Gastroesophageal sphincter (tissue), 4 donors: ENCODE data around the gene IQCB1. TPM values are rescaled to one million over a fixed set of nuclear protein-coding genes. Genes with fewer than 3 reads are reported as not detected.
"Not testable (repeated sequence)": the region's sequence is repeated elsewhere in the genome, so short reads cannot be mapped to it uniquely, and the experiment has no call there.

Experiments
- ATAC-seq: fragments of 150-250 bp; one replicate; pipeline ENCODE4 v1.9.1; 2016; ENCODE audit warnings: mild to moderate bottlenecking, moderate library complexity
- H3K27ac ChIP-seq, 4 donors: fragments of 200-600 bp; sonication (generic) in 3 of 4; 1 replicate in 3 of 4; 2 replicates in 1 of 4; pipeline ENCODE4 v1.5.1; 2016 to 2019
- H3K27me3 ChIP-seq: fragments of 200-600 bp; sonication (generic); one replicate; pipeline ENCODE4 v1.5.1; 2019
- H3K36me3 ChIP-seq, 2 donors: fragments of 200-600 bp; sonication (generic); one replicate each; pipeline ENCODE4 v1.5.1; 2019; ENCODE audit warnings: control low read depth in 1 of 2
- H3K4me1 ChIP-seq, 3 donors: fragments of 200-600 bp; sonication (generic); 1 replicate in 2 of 3; 2 replicates in 1 of 3; pipeline ENCODE4 v1.5.1; 2016 to 2019; ENCODE audit warnings: control low read depth in 2 of 3
- H3K4me3 ChIP-seq, 2 donors: fragments of 200-600 bp; sonication (generic); one replicate each; pipeline ENCODE4 v1.5.1; 2019; ENCODE audit warnings: mild to moderate bottlenecking in 1 of 2, moderate library complexity in 1 of 2
- H3K9me3 ChIP-seq, 3 donors: fragments of 200-600 bp; sonication (generic); one replicate each; pipeline ENCODE4 v1.5.1; 2017 to 2019; ENCODE audit warnings: control low read depth in 2 of 3
- CTCF ChIP-seq, 4 experiments: fragments of 200-600 bp in 2 of 4; fragments of 450-650 bp in 2 of 4; sonication (generic) in 1 of 4; IDR thresholded peaks; one replicate each; pipeline ENCODE4 v1.5.1; 2017 to 2019; ENCODE audit warnings: antibody characterized with exemption in 4 of 4, mild to moderate bottlenecking in 2 of 4, moderate library complexity in 2 of 4
- EP300 ChIP-seq: sonication (generic); formaldehyde crosslinking; IDR thresholded peaks from one replicate; pipeline ENCODE4 v1.6.1; 2017; ENCODE audit warnings: antibody characterized with exemption, mild to moderate bottlenecking
- POLR2A ChIP-seq, 2 donors: fragments of 450-650 bp; IDR thresholded peaks; one replicate each; pipeline ENCODE4 v1.6.1; 2017; ENCODE audit warnings: antibody characterized with exemption in 2 of 2, mild to moderate bottlenecking in 2 of 2, moderate library complexity in 1 of 2
- POLR2AphosphoS5 ChIP-seq: sonication (generic); formaldehyde crosslinking; IDR thresholded peaks from one replicate; pipeline ENCODE4 v1.6.1; 2017; ENCODE audit warnings: antibody characterized with exemption
- WGBS, 2 donors: methylation state at CpG; one replicate each; pipeline ENCODE4 v1.1.5; 2018; ENCODE audit warnings: low coverage in 1 of 2; 5-methylcytosine and 5-hydroxymethylcytosine counted together
- total RNA-seq, 4 donors: library from RNA; depleted of rRNA; stranded (reverse); fragments of >200 nt; gene quantifications; one replicate each; pipeline ENCODE4 v1.1.0, GENCODE V29; 2016

IQCB1 gene
- total RNA-seq, 4 donors from 2014 or later, result 10.0 to 28.8 (median 17.6) TPM

- no peak overlapping the region for H3K4me3 ChIP-seq
- no peak for TF ChIP-seq EP300
- H3K9me3 ChIP-seq, result no peaks in the 10 kb centered on the region
- H3K36me3 ChIP-seq, result peaks cover 0 to 70% of the 10 kb centered on the region in 2 donors
- ATAC-seq, result no peak
- 91 to 99% methylated on average over 7 of the region's 7 CpGs for WGBS, 2 donors
- H3K27me3 ChIP-seq, result no peaks in the 10 kb centered on the region
- no peak overlapping the region for H3K27ac ChIP-seq
- H3K4me1 ChIP-seq, result no peaks in the 10 kb centered on the region
Observed at GRCh38 chr3:121781611-121782010, 53.2 kb downstream of the IQCB1 start.

DNA sequence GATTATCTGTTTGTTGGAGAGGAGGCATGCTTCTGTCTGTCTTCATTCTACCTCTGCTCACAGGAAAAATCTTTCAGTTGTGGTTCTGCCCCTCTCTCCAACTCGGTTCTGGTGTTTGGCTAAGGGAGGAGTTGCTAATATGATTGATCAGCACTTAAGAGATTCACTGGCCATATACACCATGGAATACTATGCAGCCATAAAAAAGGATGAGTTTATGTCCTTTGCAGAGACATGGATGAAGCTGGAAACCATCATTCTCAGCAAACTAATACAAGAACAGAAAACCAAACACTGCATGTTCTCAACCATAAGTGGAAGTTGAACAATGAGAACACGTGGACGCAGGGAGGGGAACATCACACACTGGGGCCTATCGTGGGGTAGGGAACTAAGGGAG is 59.8 kb downstream of the IQCB1 start:
- H3K36me3 ChIP-seq, result peaks cover 0 to 90% of the 10 kb centered on the region in 2 donors
- not testable (repeated sequence) for H3K27me3 ChIP-seq, ATAC-seq, H3K9me3 ChIP-seq, H3K4me3 ChIP-seq, H3K4me1 ChIP-seq, H3K27ac ChIP-seq
- 93 to 96% methylated on average over 4 of the region's 4 CpGs for WGBS, 2 donors

DNA sequence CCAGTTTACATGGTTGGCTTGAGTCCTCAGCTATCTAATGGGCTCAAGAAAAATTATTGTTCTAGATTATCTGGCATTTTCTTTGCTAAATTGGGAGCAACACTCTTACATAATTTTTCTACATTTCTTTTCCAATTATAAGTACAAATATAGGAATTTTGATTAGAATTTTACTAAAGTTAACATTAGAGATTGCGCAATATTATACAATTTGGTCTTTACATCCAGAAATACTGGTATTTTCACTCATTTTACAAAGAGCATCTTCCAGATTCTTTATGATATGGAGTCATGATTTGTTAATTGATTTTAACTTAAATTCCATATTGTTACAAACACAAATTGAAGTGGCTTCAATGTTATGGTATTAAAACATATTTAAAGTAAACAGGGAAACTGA is 65.6 kb downstream of the IQCB1 start:
- no peak for TF ChIP-seq CTCF (IDR thresholded peaks at IDR 0.05)
- TF ChIP-seq POLR2AphosphoS5, result no peak
- TF ChIP-seq EP300, result no peak
- no peak for TF ChIP-seq POLR2A (IDR thresholded peaks at IDR 0.05)
- peaks cover 0 to 73% of the 10 kb centered on the region in 2 donors for H3K36me3 ChIP-seq

DNA sequence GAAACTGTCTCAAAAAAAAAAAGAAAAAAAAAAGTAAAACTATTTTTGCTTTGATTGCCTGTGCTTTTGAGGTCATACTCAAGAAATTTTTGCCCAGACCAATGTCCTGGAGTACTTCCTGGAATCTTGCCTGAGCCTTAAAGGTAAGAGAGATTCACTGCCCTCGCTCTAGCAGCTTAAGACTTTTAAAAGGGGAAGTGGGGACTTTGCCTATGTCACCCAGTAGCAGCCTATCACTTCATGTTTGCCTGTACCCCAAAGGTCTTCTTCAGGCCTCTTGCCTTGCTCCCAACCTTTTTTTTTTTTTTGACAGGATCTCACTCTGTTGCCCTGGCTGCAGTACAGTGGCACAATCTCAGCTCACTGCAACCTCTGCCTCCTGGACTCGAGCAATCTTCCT is 66.4 kb downstream of the IQCB1 start:
- Histone ChIP-seq H3K36me3 (peaks cover 0 to 65% of the 10 kb centered on the region in 2 donors), H3K9me3 (no peaks in the 10 kb centered on the region), H3K4me1 (no peaks in the 10 kb centered on the region), H3K27me3 (no peaks in the 10 kb centered on the region), H3K27ac (no peak overlapping the region), H3K4me3 (no peak overlapping the region)
- TF ChIP-seq CTCF (IDR thresholded peaks at IDR 0.05) (no peak), POLR2A (IDR thresholded peaks at IDR 0.05) (no peak)
- no peak for ATAC-seq
- WGBS, 2 donors, result 93% methylated on average over 2 of the region's 2 CpGs; no CpG with 5 or more reads in 1 of the 2 donors

More for the DNA sequence above, 65.6 kb downstream of the IQCB1 start:
- no peak overlapping the region for H3K27ac ChIP-seq
- no peaks in the 10 kb centered on the region for H3K27me3 ChIP-seq
- WGBS, 2 donors, result 89 to 94% methylated on average over 1 of the region's 1 CpG
- no peak overlapping the region for H3K4me3 ChIP-seq
- H3K9me3 ChIP-seq, result no peaks in the 10 kb centered on the region
- H3K4me1 ChIP-seq, result no peaks in the 10 kb centered on the region
- no peak for ATAC-seq

GRCh38 chr3:121759541-121760202 is 75.2 kb downstream of the IQCB1 start:
- Histone ChIP-seq H3K9me3 (no peaks in the 10 kb centered on the region), H3K27me3 (no peaks in the 10 kb centered on the region), H3K27ac (no peak overlapping the region), H3K4me1 (no peaks in the 10 kb centered on the region), H3K36me3 (no peaks in the 10 kb centered on the region), H3K4me3 (no peak overlapping the region)
- TF ChIP-seq CTCF (IDR thresholded peaks at IDR 0.05) (no peak), EP300 (no peak), POLR2A (IDR thresholded peaks at IDR 0.05) (no peak), POLR2AphosphoS5 (no peak)
- WGBS, 2 donors, result 71 to 83% methylated on average over 2 to 3 of the region's 3 CpGs
- no peak for ATAC-seq

DNA sequence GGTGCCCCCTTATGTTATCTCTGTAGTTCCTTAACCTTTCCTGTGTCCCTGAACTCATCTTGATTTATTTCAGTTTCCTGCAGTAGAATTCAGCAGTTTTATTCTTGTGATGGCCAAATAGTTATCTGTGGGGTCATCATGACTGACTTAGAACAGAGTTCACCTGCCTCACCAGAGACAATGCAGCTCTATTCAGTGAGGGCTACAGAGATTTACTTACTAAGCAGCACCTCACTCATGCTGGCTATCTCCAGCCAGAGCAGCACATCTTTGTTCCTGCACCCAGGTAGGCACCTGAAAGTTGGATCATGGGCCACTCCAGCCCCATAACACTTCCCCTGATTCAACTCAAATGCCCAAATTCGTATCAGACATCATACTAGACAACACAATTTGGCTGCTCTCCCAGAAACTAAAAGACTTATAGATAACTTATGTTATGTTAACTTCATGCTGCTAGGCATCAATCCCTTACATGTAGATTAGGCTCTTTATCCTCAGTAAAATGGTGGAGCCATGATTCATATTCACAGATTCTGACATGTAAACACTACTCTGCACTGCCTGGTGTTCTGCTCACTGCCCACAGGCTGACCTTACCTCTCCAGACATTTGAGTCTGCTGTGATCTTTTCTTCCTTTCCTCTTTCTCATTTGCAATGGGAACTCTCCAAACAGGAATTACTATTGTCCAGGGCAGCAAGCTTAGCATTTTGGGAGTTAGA is 76.0 kb downstream of the IQCB1 start:
- TF ChIP-seq CTCF (IDR thresholded peaks at IDR 0.05) (no peak), EP300 (no peak), POLR2A (IDR thresholded peaks at IDR 0.05) (no peak), POLR2AphosphoS5 (no peak)
- WGBS, 2 donors, result 17 to 25% methylated on average over 1 of the region's 1 CpG
- Histone ChIP-seq H3K4me3 (no peak overlapping the region), H3K27ac (no peak overlapping the region), H3K9me3 (no peaks in the 10 kb centered on the region), H3K4me1 (no peaks in the 10 kb centered on the region), H3K36me3 (no peaks in the 10 kb centered on the region), H3K27me3 (peaks cover 5% of the 10 kb centered on the region)
- ATAC-seq, result no peak
